PC-9 (cell line): Measurements from ENCODE around the gene UTP18. TPM values are rescaled to one million over a fixed set of nuclear protein-coding genes. Genes with fewer than 3 reads are reported as not detected.

Experiments
- BruUV-seq: library from RNA; stranded (reverse); fragments of 400-500 nt; replicated peaks from 2 replicates; lab custom pipeline; 2021; lab: Mats Ljungman, UMichigan
- CTCF ChIA-PET: fragments of 300-600 bp; sonication (Branson Sonifier 250); formaldehyde crosslinking; loops from one replicate; lab custom pipeline; 2022; ENCODE audit warnings: antibody characterized with exemption; lab: Charles Lee
- POLR2A ChIA-PET: fragments of 300-600 bp; sonication (Branson Sonifier 250); formaldehyde crosslinking; loops from one replicate; lab custom pipeline; 2022; ENCODE audit warnings: antibody characterized with exemption; ENCODE audit not compliant: unreplicated experiment; lab: Charles Lee
- DNase-seq, 2 experiments: peaks; one replicate each; pipeline versions ENCODE4 v3.0.0 to v3.0.0-alpha.2; 2015 to 2022; ENCODE audit warnings: mixed read lengths in 1 of 2
- H2AFZ ChIP-seq: fragments of 200-600 bp; sonication (generic); 2 replicates; pipeline ENCODE4 v1.8.1; 2017; ENCODE audit warnings: antibody characterized with exemption
- H3F3A ChIP-seq: fragments of 200-600 bp; sonication (generic); 2 replicates; pipeline ENCODE4 v1.8.1; 2017; ENCODE audit warnings: antibody characterized with exemption, mild to moderate bottlenecking, low read depth; ENCODE audit not compliant: insufficient read depth
- H3K27ac ChIP-seq: fragments of 200-600 bp; sonication (generic); 2 replicates; pipeline ENCODE4 v1.6.1; 2016; ENCODE audit warnings: mixed run types
- H3K27me3 ChIP-seq: fragments of 200-600 bp; sonication (generic); 2 replicates; pipeline ENCODE4 v1.6.1; 2016; ENCODE audit warnings: low read depth, mixed run types; ENCODE audit not compliant: insufficient read depth
- H3K36me3 ChIP-seq: fragments of 200-600 bp; sonication (generic); 2 replicates; pipeline ENCODE4 v1.6.1; 2016; ENCODE audit warnings: low read depth, mixed run types
- H3K4me1 ChIP-seq: fragments of 200-600 bp; sonication (generic); replicated peaks from 2 replicates; pipeline ENCODE4 v1.6.1; 2016; ENCODE audit warnings: mixed run types; ENCODE audit not compliant: insufficient read depth
- H3K4me2 ChIP-seq: fragments of 200-600 bp; sonication (generic); 2 replicates; pipeline ENCODE4 v1.6.1; 2017; ENCODE audit warnings: mixed run types
- H3K4me3 ChIP-seq: fragments of 200-600 bp; sonication (generic); 2 replicates; pipeline ENCODE4 v1.6.1; 2016; ENCODE audit warnings: mixed run types
- H3K79me2 ChIP-seq: fragments of 200-600 bp; sonication (generic); 2 replicates; pipeline ENCODE4 v1.6.1; 2017; ENCODE audit warnings: low read depth, mixed run types
- H3K9me2 ChIP-seq: fragments of 200-600 bp; sonication (generic); 2 replicates; pipeline ENCODE4 v1.8.1; 2017; ENCODE audit warnings: mild to moderate bottlenecking; ENCODE audit not compliant: insufficient read depth
- H3K9me3 ChIP-seq: fragments of 200-600 bp; sonication (generic); 2 replicates; pipeline ENCODE4 v1.8.1; 2016; ENCODE audit warnings: low read depth; ENCODE audit not compliant: insufficient read depth
- H4K20me1 ChIP-seq: fragments of 200-600 bp; sonication (generic); 2 replicates; pipeline ENCODE4 v1.8.1; 2017; ENCODE audit not compliant: insufficient read depth
- CTCF ChIP-seq: fragments of 200-600 bp; sonication (generic); conservative IDR thresholded peaks from 2 replicates; pipeline ENCODE4 v1.6.1; 2017; ENCODE audit warnings: mixed run types, antibody characterized with exemption, mild to moderate bottlenecking, moderate library complexity
- EZH2 ChIP-seq: fragments of 200-600 bp; sonication (generic); IDR thresholded peaks from 2 replicates; pipeline ENCODE4 v1.8.0; 2017; ENCODE audit warnings: antibody characterized with exemption, low read depth
- intact Hi-C: fragments of 100-400 bp; cut with micrococcal nuclease; formaldehyde crosslinking; loops from one replicate; pipeline ENCODE4 v1.10.0; 2022; ENCODE audit not compliant: unreplicated experiment
- total RNA-seq: library from RNA; stranded (reverse); gene quantifications from 2 replicates; pipeline ENCODE4 v1.2.3, GENCODE V29; 2021

Gene UTP18
- total RNA-seq, 1 experiment from 2014 or later: 31.8 TPM

GRCh38 chr17:51250314-51250840, 10.0 kb upstream of the UTP18 start:
- Histone ChIP-seq H3K4me2 (no peak overlapping the region), H3K9me2 (no peaks in the 10 kb centered on the region), H2AFZ (no peak overlapping the region), H3F3A (peaks cover 22% of the 10 kb centered on the region), H3K27ac (no peak overlapping the region), H3K9me3 (no peaks in the 10 kb centered on the region), H4K20me1 (peaks cover 53% of the 10 kb centered on the region), H3K4me3 (no peak overlapping the region), H3K4me1 (peaks cover 5% of the 10 kb centered on the region), H3K36me3 (peaks cover 39% of the 10 kb centered on the region), H3K27me3 (no peaks in the 10 kb centered on the region), H3K79me2 (peaks cover 67% of the 10 kb centered on the region)
- DNase-seq: no peak
- POLR2A ChIA-PET: no interaction called here
- TF ChIP-seq CTCF (no peak), EZH2 (no peak)
- CTCF ChIA-PET: no interaction called here
- intact Hi-C loops: no loop called here
- BruUV-seq: no TSS peak

GRCh38 chr17:51251010-51251409, 9.3 kb upstream of the UTP18 start:
- H3K9me3 ChIP-seq: no peaks in the 10 kb centered on the region
- peaks cover 5% of the 10 kb centered on the region for H3K4me1 ChIP-seq
- TF ChIP-seq CTCF: no peak
- no peak for TF ChIP-seq EZH2
- ChIA-PET POLR2A (no interaction called here), CTCF (no interaction called here)
- H3K36me3 ChIP-seq: peaks cover 43% of the 10 kb centered on the region
- H3K27ac ChIP-seq: no peak overlapping the region
- H3F3A ChIP-seq: peaks cover 22% of the 10 kb centered on the region
- no peak for DNase-seq
- peaks cover 67% of the 10 kb centered on the region for H3K79me2 ChIP-seq
- H4K20me1 ChIP-seq: peaks cover 57% of the 10 kb centered on the region
- H3K4me2 ChIP-seq: no peak overlapping the region
- H3K9me2 ChIP-seq: no peaks in the 10 kb centered on the region
- no TSS peak for BruUV-seq
- no peak overlapping the region for H2AFZ ChIP-seq
- no peaks in the 10 kb centered on the region for H3K27me3 ChIP-seq
- intact Hi-C loops: no loop called here
- H3K4me3 ChIP-seq: no peak overlapping the region

DNA sequence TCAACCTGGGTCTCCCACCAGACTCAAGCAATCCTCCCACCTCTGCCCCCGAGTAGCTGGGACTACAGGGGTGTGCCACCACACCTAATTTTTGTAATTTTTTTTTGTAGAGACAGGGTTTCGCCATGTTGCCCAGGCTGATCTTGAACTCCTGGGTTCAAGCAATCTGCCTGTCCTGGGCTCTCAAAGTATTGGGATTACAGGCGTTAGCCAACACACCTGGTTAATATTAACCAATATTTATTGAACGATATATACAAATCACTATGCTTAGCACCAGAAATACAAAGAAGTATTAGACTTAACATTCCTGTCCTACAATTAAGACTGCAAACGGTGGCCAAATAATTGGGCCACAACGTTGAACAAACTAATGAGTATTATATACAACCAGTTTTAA, 4.7 kb upstream of the UTP18 start:
- peaks cover 72% of the 10 kb centered on the region for H4K20me1 ChIP-seq
- ChIA-PET POLR2A (no interaction called here), CTCF (no interaction called here)
- H2AFZ ChIP-seq: no peak overlapping the region
- DNase-seq: no peak
- peaks cover 55% of the 10 kb centered on the region for H3K36me3 ChIP-seq
- TF ChIP-seq CTCF: no peak
- no peak for TF ChIP-seq EZH2
- no peak overlapping the region for H3K4me2 ChIP-seq
- H3K9me3 ChIP-seq: no peaks in the 10 kb centered on the region
- no peaks in the 10 kb centered on the region for H3K9me2 ChIP-seq
- intact Hi-C loops: no loop called here
- peaks cover 6% of the 10 kb centered on the region for H3F3A ChIP-seq
- peaks cover 91% of the 10 kb centered on the region for H3K79me2 ChIP-seq
- no peaks in the 10 kb centered on the region for H3K27me3 ChIP-seq
- BruUV-seq: no TSS peak
- no peak overlapping the region for H3K4me3 ChIP-seq
- H3K4me1 ChIP-seq: peaks cover 23% of the 10 kb centered on the region
- H3K27ac ChIP-seq: no peak overlapping the region
